Dedifferentiated amniotic fluid mesenchymal stem cell (primary cell): ENCODE results near the gene TUFM.
A peak's percentile ranks its signal among the peaks of the same experiment; 100 is the strongest.
"Not testable (repeated sequence)": the region's sequence is repeated elsewhere in the genome, so short reads cannot be mapped to it uniquely, and the experiment has no call there.

Experiments
- DNase-seq: peaks from one replicate; pipeline ENCODE4 v3.0.0-alpha.2; 2016; ENCODE audit errors: extremely low spot score

The TUFM gene

DNA sequence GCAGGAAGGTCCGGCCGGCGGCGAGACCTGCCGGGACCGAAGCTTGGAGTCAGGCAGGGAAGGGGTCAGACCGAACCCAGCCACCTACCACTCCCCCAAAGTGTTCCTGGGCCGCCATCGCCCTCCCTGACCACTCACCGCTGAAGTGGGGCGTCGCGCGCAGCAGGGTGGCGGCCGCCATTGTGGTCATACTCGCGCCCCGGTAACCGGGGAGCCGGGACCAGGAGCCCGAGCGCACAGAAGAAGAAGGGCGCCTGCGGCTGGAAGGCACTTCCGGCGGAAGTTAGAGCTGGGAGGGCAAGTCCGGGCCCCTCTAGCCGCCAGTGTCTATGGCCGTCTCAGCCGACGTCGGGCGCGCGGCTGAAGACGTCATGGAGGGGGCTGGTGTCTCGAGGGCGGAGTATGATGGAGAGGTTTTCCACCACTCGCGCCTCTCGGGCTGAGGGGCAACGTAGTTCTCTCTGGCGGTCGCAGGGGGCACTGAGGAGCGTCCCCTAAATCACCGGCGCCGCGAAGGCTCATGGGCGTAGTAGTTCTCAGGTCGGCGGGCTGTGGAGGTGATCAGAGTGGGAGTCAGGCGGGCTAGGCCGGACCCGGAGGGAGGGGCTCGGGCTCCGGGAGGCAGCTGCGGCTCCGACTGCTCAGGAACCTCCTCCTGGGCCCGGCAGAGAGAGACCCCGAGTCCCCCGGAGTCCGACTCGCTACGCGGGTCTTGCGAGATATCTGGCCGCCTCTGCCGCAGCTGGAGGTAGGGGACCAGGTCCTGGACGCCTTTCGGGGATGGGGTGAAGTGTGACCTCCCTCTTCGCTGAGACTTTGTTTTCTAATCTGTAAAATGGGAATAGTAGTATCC is at the start of gene TUFM:
Gene TUFM (minus strand): TSS at position 269 of the 853 bp plus-strand sequence. CDS start 79 bp downstream, at position 190.
- DNase-seq: peak; percentile 96

DNA sequence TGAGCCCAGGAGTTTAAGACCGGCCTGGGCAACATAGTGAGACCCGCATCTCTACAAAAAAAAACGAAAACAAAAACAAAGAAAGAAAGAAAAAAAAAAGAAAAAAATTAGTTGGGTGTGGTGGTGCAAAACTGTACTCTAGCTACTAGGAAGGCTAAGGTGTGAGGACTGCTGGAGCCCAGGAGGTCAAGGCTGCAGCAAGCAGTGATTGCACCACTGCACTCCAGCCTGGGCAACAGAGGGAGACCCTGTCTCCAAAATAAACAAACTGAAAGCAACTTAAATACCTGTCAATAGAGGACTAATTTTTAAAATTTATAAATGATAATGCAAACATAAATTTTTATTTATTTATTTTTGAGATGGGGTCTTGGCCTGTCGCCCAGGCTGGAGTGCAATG is 49.5 kb upstream of the TUFM start:
- DNase-seq: no peak

DNA sequence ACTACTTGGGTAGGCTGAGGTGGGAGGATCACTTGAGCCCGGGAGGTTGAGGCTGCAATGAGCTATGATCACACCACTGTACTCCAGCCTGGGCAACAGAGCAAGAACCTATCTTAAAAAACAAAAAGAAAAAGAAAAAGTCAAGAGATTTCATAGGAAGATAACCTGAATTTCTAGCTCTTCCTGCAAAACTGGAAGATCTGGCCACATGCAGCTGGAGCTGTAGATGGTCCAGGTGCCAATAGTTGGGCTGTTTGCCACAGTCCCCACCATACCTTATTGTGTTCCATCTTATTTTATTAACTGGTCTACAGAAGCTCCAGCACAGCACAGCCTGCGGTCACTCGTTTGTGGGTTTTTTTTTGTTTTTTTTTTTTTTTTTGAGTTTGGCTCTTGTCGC is 47.1 kb upstream of the TUFM start:
- DNase-seq: no peak

DNA sequence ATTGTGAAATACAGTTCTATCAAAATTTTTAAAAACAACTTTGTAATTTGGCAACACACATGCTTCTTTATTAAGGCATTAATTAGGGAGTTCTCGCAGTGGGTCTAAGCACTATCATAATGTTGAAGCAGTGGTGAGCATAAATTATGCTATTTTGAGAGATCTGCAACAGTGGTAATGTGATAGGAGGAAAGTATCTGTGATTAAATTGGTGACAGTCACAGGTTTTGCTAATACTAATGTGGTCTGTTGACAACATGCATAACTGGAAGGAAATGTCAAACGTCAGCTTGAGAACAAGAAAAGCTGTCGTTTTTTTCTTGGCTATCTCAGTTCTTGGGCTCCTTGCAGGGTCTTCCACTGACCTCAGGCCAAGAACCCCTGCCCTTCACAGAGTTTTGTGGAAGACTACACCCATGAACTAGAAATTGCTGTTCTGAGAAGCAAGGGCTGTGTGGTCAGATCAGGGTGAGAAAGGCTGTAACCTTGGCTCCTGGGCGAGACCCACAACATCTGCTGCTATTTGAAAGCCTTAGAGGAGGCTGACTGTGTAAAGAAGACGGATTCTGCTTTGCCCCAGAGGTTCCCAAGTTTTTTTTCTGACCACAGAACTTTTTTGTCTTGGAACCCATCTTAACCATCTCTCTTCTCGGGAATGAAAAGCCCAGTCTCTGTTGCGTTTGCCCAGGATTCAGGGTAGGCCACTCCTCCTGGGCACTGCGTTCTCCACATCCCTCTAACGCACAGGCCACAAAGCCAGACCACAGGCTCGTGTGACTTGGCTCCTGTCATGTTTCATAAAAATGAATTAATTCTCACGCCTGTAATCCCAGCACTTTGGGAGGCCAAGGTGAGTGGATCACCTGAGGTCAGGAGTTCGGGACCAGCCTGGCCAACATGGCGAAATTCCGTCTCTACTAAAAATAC is 46.1 kb upstream of the TUFM start:
- DNase-seq: no peak

DNA sequence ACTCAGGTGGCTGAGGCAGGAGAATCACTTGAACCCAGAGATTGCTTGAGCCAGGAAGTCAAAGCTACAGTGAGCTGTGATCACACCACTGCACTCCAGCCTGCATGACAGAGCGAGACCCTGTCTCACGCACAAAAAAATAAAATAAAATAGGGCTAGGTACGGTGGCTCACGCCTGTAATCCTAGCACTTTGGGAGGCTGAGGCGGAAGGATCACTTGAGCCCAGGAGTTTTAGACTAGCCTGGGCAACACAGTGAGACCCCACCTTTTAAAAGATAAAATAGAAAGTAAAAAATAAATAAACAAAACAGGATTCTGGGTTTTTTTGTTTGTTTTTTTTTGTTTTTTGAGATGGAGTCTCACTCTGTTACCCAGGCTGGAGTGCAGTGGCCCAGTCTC is 44.2 kb upstream of the TUFM start:
- DNase-seq: not testable (repeated sequence)

DNA sequence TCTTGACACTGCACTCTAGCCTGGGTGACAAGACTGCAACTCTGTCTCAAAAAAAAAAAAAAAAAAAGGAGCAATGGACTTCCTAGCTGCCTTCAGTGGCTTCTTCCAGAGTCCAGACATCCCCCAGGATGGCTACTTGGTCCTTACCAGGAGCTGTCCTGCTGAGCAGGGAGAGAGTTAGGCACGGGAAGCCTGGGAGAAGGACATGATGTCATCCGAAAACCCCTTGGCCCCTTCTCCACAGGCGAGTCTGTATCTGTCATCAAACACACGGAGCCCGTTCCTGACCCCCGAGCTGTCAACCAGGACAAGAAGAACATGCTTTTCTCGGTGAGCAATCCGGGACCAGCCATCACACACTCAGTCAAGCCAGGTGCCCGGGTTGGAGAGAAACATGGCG is 40.8 kb upstream of the TUFM start:
- no peak for DNase-seq

DNA sequence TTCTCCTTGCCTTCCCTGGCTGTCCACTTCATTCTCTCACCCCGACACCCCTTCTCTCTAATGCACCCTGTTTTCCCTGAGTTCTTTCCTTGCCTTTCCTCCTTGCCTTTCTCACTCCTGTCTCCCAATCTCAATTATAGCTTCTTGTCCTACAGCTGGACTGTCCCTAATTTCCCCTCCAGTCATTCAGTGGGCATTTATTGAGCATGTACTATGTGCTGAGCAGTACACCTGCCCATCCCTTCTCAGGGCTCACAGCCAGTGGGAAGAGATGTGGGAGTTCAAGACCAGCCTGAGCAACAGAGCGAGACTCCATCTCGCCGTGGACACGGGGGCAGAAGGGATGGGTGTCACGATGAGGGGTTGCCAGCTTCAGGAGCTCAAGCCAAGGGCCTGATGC is 37.9 kb upstream of the TUFM start:
- no peak for DNase-seq

DNA sequence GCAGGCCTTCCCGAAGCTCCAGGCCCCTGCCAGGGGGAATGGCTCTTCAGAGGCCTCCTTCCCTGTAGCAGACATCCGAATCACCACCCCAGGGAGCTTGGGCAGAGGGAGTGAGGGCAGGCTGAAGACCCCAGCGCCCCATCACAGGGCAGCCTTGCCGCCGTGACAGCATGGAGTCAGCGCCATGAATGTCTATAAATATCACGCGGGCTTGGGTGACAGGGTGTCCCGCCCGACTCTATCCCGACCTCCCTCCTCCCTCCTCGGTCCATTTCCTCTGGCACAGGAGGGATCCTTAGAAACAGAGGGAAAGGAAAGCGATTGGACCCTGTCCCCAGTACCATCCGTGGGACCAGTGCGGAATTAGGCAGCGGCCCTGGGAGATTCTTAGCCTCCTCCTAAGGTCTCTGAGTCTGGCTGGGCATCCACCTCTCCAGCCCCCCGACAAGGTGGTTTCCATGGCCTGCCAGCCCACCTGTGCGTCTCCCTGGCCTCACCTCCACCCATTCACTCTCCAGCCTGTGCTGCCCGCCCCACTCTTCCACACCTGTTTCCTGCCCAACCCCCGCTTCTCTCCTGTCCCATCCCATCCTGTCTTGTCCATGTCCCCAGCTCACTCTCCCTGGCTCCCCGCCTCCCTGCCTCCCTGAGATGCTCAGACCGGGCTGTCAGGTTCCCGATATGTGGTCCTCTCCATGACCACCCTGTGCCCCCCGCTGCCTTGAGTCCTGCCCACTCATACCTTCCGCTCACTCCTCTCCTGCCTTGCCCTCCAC is 37.3 kb upstream of the TUFM start:
- no peak for DNase-seq

DNA sequence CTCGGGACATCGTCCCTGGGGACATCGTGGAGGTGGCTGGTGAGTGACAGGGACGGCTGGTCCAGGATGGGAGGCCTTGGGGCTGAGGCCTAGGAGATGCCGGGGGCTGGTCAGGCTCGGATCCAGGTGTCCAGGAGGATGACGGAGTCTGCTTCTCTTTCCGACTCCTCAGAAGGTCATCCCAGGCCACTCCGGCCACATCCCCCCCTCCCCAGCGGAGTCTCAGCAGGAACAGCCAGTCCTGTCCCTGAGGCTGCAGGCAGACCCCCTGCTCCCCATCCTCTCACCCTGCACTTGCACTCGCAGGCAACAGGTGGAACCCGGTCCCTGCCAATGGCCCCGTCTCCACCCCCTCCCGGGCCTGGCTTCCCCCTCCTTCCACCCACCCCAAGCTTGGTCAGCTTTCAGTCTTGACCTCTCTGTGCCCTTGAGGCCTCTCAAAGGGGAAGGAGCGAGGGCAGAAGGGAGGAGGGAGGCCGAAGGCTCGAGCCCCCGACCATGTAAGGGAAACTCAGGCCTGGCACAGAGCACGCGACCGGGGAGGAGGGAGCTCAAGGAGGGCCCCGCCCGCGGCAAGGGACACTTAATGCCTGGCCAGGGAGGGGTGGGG is 36.5 kb upstream of the TUFM start:
- no peak for DNase-seq

DNA sequence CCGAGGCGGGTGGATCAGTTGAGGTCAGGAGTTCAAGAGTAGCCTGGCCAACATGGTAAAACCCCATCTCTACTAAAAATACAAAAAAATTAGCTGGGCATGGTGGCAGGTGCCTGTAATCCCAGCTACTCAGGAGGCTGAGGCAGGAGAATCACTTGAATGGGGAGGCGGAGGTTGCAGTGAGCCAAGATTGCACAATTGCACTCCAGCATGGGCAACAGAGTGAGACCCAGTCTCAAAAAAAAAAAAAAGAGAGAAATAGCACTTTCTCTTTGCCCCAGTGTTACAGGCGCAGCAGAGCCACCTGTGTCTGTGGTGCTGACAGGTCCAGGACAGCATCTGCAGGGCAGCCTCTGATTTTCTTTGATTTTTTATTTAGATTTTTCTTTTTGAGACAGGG is 35.4 kb upstream of the TUFM start:
- DNase-seq: not testable (repeated sequence)

DNA sequence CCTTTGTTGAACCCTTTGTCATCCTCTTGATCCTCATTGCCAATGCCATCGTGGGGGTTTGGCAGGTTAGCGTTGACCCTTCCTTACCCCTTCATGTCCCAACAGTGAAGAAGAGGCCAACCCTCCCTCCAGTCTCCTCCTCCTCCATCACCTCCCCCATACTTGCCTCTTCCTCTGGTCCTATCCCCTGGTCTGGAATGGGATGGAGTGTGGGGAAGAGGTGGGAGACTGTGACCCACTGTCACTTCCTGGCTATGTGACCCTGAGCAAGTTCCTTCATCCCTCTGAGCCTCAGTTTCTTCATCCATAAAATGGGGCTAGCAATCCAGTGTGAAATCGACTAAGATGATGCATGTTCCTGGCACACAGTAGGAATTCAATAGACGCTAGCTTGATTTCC is 34.8 kb upstream of the TUFM start:
- DNase-seq: no peak

DNA sequence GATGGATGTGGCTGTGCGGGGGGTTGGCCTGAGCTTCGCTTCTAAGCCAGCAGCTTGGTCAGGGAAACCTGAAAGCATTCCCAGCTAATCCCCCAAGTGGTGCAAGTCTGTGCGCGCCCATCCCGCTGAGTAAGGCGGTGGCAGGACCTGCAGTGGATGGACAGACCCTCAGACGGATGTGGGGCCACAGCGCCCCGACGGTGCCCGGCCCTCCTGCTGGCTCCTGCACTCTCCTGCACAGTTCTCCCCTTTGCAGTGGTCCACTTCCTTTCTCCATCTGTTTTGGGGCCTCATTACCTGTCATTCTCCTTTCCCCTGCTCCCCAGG is 34.4 kb upstream of the TUFM start:
- no peak for DNase-seq

DNA sequence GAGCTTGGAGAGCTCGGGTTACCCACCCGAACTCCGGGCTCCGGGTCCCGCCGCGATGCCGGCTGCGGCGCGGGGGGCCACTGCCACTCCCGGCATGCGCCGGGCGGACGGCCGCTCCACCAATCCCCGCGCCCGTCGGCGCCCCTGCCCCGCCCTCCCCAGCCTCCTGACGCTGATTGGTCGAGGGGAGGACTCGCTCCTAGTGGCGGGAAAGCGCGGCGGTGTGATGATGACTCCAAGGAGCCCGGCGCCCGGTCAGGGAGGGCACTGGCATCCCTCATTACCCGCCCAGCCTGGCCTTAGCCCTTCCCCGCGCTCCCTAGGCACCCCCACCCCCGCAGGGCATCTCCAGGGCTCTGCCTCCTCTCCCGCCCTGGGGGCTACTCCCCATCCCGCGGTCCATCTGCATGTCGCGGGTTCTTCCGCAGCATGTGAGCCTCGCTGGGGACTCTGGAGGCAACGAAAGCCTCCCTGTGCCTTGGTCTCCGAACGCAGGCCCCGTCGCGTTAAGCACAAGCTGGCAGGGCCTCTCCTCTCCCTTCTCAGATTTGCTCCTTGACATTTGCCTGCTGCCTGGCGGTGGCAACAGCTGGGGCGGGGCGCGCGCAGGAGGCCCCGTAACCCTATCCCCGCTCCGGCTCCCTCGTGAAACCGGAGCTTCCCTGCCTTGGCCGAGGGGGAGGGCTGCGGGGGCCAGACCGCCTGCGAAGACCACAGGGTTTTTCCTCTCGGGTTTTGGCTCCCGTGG is 33.9 kb upstream of the TUFM start:
- DNase-seq: peak; percentile 73

DNA sequence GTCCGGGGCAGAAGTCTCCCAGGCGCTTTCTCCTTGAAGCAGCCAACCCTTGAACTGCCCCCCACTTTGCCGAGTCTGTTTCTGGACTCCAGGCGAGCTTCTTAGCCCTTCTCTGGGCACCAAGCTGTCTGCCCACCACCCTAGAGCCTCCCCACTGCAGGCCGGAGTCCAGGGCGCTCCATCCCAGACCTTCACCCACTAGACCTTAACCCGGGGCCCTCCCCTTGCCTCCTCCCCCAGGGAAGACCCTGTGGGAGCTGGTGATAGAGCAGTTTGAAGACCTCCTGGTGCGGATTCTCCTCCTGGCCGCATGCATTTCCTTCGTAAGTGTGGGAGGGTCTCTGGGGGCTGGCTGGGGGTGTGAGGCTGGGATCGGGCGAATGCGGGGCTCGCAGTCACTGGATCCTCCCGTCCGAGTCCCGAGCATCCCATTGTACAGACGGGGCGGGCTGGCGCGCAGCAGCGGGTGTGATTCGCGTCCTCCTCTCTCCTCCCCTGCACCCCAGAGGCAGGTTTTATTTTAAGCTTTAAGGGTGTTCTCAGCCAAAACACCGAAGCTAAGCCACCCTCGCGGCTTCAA is 33.2 kb upstream of the TUFM start:
- no peak for DNase-seq

DNA sequence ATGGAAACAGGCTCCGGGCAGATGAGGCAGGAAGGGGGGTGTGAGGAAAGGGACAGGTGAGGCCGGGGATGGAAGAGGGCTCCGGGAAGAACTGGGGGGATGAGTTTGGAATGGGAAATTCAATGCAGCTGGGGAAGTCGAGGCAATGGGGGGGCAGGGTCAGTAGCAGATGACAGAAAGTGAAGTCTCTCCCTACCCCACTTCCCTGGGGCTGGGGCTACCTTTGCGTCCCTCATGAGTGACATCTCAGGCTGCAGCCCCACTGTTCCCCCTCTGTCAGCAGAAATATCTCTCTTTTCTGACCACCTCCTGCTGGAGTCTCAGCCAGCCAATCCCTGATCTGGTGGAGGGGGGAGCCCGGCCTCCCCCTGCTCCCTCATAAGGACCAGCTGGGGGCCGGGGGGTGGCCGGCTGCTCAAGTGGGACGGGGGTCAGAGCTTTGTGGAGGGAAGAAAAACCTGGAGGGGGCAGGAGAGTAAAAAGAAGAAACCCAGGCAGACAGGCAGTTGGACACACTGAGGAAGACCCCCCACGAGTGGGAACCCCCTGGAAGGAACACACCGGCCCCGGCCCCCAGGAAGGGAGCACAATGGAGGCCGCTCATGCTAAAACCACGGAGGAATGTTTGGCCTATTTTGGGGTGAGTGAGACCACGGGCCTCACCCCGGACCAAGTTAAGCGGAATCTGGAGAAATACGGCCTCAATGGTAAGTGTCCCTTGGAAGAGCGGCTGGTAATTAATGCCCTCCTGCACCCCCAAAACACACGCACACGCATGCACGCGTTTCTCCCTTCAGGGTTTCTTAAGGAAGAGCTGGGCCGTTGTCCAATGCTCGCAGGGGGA is 32.2 kb upstream of the TUFM start, which contains the start of gene ATP2A1:
Gene ATP2A1 (plus strand): TSS at position 406 of the 844 bp plus-strand sequence. CDS start 184 bp downstream, at position 590.
- no peak for DNase-seq

DNA sequence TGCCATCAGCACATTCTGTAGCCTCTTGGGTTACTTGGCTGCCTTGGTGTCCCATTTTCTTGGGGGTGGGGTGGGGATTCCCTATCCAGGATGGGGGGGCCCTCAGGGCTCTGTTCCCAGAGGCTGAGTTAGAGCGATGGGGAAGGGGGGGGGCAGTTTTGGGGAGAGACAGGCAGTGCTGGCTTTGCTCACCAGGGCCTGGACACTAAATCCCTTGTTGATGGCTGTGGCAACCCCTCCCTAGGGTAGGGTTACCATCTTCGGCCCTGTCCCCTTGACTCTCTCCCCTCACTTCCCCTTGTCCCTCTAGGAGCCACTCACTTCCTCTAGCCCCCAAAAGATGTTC is 31.5 kb upstream of the TUFM start:
- DNase-seq: no peak

DNA sequence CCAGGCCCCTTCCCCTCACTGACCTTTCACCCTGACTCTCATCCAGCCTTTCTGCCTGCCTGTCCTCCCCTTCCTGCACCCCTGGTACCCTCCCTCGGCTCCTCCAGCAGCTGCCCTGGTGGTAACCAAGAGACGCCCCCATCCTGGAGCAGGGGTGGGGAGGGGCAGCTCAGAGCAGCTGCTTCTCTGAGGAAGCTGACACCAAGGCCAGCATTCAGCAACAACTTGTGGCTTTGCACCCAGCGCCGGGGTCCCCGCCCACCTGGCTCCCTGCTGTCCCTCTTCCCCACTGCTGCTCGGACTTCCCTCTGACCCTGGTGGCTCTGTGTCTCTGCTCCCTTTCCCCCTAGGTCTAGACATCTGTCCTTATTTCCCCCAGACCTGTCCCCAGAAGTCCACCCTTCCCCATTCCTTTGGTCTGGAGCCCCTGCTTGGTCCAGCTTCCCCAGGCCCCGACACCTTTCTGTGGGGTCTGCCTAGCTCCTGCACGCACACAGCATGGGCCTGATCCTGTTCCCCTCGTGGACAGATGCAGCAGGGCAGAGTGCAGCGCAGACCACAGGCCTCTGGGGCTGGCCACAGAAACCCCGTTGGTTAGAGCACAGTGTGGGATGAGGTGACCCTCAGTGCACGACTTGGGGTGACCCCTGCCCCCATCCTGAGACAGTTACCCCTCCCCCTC is 31.0 kb upstream of the TUFM start:
- no peak for DNase-seq

DNA sequence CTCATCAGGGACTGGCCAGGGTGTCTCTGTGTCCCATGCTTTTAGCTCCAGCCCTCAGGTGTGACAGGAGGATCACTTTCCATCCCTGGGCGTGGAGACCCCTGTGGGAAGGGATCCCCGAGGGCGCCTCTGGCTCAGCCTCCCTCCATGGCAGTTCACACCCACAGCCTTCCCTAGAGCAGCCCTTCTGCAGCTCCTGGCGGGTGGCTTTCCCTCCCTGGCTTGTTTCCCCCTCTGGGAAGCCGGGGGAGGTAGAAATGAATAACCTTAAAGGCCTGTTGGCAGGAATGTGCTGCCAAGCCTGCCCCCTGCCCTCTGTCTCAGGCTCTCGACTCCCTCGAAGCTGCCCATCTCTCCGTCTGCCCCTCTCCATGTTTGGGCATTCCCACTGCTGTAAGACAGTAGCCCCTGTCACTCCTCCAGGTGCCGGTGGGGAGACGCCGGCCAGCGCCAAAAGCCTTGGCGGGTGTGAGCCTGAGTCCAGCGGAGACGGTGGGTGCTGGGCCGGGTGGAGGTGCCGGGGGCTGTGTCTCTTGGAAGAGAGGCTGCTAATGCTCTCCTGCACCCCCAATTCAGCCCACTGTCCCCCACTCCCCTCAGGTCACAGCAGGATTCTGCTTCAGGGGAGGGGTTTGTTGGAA is 30.0 kb upstream of the TUFM start:
- no peak for DNase-seq
